Measurements from ENCODE around the gene FICD. TPM values are rescaled to one million over a fixed set of nuclear protein-coding genes. Genes with fewer than 3 reads are reported as not detected.
"Not testable (repeated sequence)": the region's sequence is repeated elsewhere in the genome, so short reads cannot be mapped to it uniquely, and the experiment has no call there.

The FICD gene
- total RNA-seq, 4 donors from 2014 or later: 3.3 to 8.8 (median 5.5) TPM

- WGBS, 2 donors (ENCODE audit: low coverage in 1 of 2): 69 to 81% methylated on average over 9 of the region's 9 CpGs
- H3K4me1 ChIP-seq: peaks cover 0 to 24% (median 0%) of the 10 kb centered on the region in 3 donors
- no peak for TF ChIP-seq CTCF (IDR thresholded peaks at IDR 0.05)
- TF ChIP-seq EP300 (IDR thresholded peaks at IDR 0.05): no peak
- no peak for TF ChIP-seq POLR2A (IDR thresholded peaks at IDR 0.05)
- no peak for TF ChIP-seq POLR2AphosphoS5 (IDR thresholded peaks at IDR 0.05)
- H3K9me3 ChIP-seq: no peaks in the 10 kb centered on the region
- no peaks in the 10 kb centered on the region for H3K27me3 ChIP-seq
- H3K36me3 ChIP-seq: peaks cover 2 to 66% of the 10 kb centered on the region in 2 donors
- H3K27ac ChIP-seq: no peak overlapping the region
- H3K4me3 ChIP-seq: no peak overlapping the region
- no peak for ATAC-seq
These were observed 32.6 kb downstream of the FICD start for GRCh38 chr12:108547686-108548085.

GRCh38 chr12:108548954-108549521 lies 34.0 kb downstream of the FICD start:
- Histone ChIP-seq H3K9me3 (no peaks in the 10 kb centered on the region), H3K27me3 (no peaks in the 10 kb centered on the region), H3K4me1 (peaks cover 0 to 38% (median 0%) of the 10 kb centered on the region in 3 donors), H3K4me3 (no peak overlapping the region), H3K27ac (no peak overlapping the region), H3K36me3 (peaks cover 2 to 52% of the 10 kb centered on the region in 2 donors)
- no peak for ATAC-seq
- 65 to 84% methylated on average over 6 to 7 of the region's 7 CpGs for WGBS, 2 donors (ENCODE audit: low coverage in 1 of 2)
- TF ChIP-seq POLR2A (IDR thresholded peaks at IDR 0.05) (no peak), CTCF (IDR thresholded peaks at IDR 0.05) (no peak), POLR2AphosphoS5 (IDR thresholded peaks at IDR 0.05) (no peak)

- Histone ChIP-seq H3K27me3 (no peaks in the 10 kb centered on the region), H3K4me1 (peaks cover 0 to 61% (median 0%) of the 10 kb centered on the region in 3 donors), H3K27ac (no peak overlapping the region), H3K36me3 (peaks cover 2 to 28% of the 10 kb centered on the region in 2 donors), H3K9me3 (no peaks in the 10 kb centered on the region), H3K4me3 (no peak overlapping the region)
- TF ChIP-seq CTCF (IDR thresholded peaks at IDR 0.05) (no peak), EP300 (IDR thresholded peaks at IDR 0.05) (no peak), POLR2A (IDR thresholded peaks at IDR 0.05) (no peak), POLR2AphosphoS5 (IDR thresholded peaks at IDR 0.05) (no peak)
- no peak for ATAC-seq
- 81 to 90% methylated on average over 5 of the region's 5 CpGs for WGBS, 2 donors (ENCODE audit: low coverage in 1 of 2)
These were observed 36.5 kb downstream of the FICD start for GRCh38 chr12:108551535-108551934.

- ATAC-seq: no peak
- Histone ChIP-seq H3K9me3 (no peaks in the 10 kb centered on the region), H3K4me3 (no peak overlapping the region), H3K36me3 (peaks cover 0 to 23% of the 10 kb centered on the region in 2 donors), H3K4me1 (peaks cover 0 to 72% (median 10%) of the 10 kb centered on the region in 3 donors), H3K27ac (no peak overlapping the region), H3K27me3 (no peaks in the 10 kb centered on the region)
- 72 to 90% methylated on average over 3 to 5 of the region's 5 CpGs for WGBS, 2 donors (ENCODE audit: low coverage in 1 of 2)
- TF ChIP-seq EP300 (IDR thresholded peaks at IDR 0.05) (no peak), POLR2A (IDR thresholded peaks at IDR 0.05) (no peak), POLR2AphosphoS5 (IDR thresholded peaks at IDR 0.05) (no peak), CTCF (IDR thresholded peaks at IDR 0.05) (no peak)
These were observed 38.7 kb downstream of the FICD start for GRCh38 chr12:108553799-108554198.

GRCh38 chr12:108555383-108555782 lies 40.3 kb downstream of the FICD start:
- peaks cover 0 to 18% of the 10 kb centered on the region in 2 donors for H3K36me3 ChIP-seq
- H3K27ac ChIP-seq, H3K9me3 ChIP-seq, H3K4me3 ChIP-seq, H3K27me3 ChIP-seq, ATAC-seq: not testable (repeated sequence)
- H3K4me1 ChIP-seq: peaks cover 4 to 86% (median 23%) of the 10 kb centered on the region in 3 donors
- WGBS, 2 donors (ENCODE audit: low coverage in 1 of 2): 85 to 89% methylated on average over 7 to 9 of the region's 9 CpGs
